DOHH2 (cell line): Measurements from ENCODE around the gene ZNF22.

Experiments used
- H3F3A ChIP-seq: fragments of 200-600 bp; sonication (generic), shearing (Covaris generic); 2 replicates; pipeline ENCODE4 v1.6.0; 2016; ENCODE audit warnings: antibody characterized with exemption, mild to moderate bottlenecking; ENCODE audit not compliant: control insufficient read depth, insufficient read depth
- H3K27ac ChIP-seq: fragments of 200-600 bp; sonication (generic); 2 replicates; pipeline ENCODE4 v1.5.1; 2014; ENCODE audit warnings: low read depth, mild to moderate bottlenecking, low read length, moderate library complexity
- H3K27me3 ChIP-seq: fragments of 200-600 bp; sonication (generic); 2 replicates; pipeline ENCODE4 v1.6.1; 2014; ENCODE audit warnings: mild to moderate bottlenecking, low read length, mixed read lengths; ENCODE audit not compliant: control insufficient read depth
- H3K36me3 ChIP-seq: fragments of 200-600 bp; sonication (generic); 2 replicates; pipeline ENCODE4 v1.6.1; 2014; ENCODE audit warnings: mild to moderate bottlenecking, low read length, moderate library complexity, mixed read lengths; ENCODE audit not compliant: control insufficient read depth
- H3K4me1 ChIP-seq: fragments of 200-600 bp; sonication (generic); 2 replicates; pipeline ENCODE4 v1.6.1; 2014; ENCODE audit warnings: mild to moderate bottlenecking, low read length, mixed read lengths; ENCODE audit not compliant: control insufficient read depth
- H3K4me2 ChIP-seq: fragments of 200-600 bp; sonication (generic); 2 replicates; pipeline ENCODE4 v1.6.0; 2014; ENCODE audit warnings: mild to moderate bottlenecking, low read length, moderate library complexity
- H3K4me3 ChIP-seq: fragments of 200-600 bp; sonication (generic); 2 replicates; pipeline ENCODE4 v1.5.1; 2014; ENCODE audit warnings: mild to moderate bottlenecking, low read length, mixed read lengths
- H3K79me2 ChIP-seq: fragments of 200-600 bp; sonication (generic); 2 replicates; pipeline ENCODE4 v1.6.1; 2014; ENCODE audit warnings: mild to moderate bottlenecking, low read length, mixed read lengths; ENCODE audit not compliant: control insufficient read depth
- H3K9me2 ChIP-seq: fragments of 200-600 bp; sonication (generic); replicated peaks from 2 replicates; pipeline ENCODE4 v1.6.1; 2014; ENCODE audit warnings: mild to moderate bottlenecking, low read length, mixed read lengths; ENCODE audit not compliant: control insufficient read depth
- H3K9me3 ChIP-seq: fragments of 200-600 bp; sonication (generic); 2 replicates; pipeline ENCODE4 v1.6.1; 2014; ENCODE audit warnings: antibody characterized with exemption, low read length, mixed read lengths; ENCODE audit not compliant: control insufficient read depth, insufficient read depth
- H4K20me1 ChIP-seq: fragments of 200-600 bp; sonication (generic); 2 replicates; pipeline ENCODE4 v1.6.0; 2014; ENCODE audit warnings: low read depth, mild to moderate bottlenecking, antibody characterized with exemption, low read length, moderate library complexity; ENCODE audit not compliant: control insufficient read depth, insufficient read depth
- EZH2phosphoT487 ChIP-seq: fragments of 200-600 bp; sonication (generic); IDR thresholded peaks from 2 replicates; pipeline ENCODE4 v1.6.1; 2017; ENCODE audit warnings: borderline replicate concordance, mild to moderate bottlenecking, antibody characterized with exemption, low read length, moderate library complexity, mixed read lengths
- TF ChIP-seq, protein P1 (sequence below): fragments of 200-600 bp; sonication (generic); IDR thresholded peaks from one replicate; pipeline ENCODE4 v1.5.1; 2014; ENCODE audit warnings: antibody characterized with exemption, mild to moderate bottlenecking, low read depth, low read length; ENCODE audit not compliant: poor library complexity, severe bottlenecking

Gene ZNF22

DNA sequence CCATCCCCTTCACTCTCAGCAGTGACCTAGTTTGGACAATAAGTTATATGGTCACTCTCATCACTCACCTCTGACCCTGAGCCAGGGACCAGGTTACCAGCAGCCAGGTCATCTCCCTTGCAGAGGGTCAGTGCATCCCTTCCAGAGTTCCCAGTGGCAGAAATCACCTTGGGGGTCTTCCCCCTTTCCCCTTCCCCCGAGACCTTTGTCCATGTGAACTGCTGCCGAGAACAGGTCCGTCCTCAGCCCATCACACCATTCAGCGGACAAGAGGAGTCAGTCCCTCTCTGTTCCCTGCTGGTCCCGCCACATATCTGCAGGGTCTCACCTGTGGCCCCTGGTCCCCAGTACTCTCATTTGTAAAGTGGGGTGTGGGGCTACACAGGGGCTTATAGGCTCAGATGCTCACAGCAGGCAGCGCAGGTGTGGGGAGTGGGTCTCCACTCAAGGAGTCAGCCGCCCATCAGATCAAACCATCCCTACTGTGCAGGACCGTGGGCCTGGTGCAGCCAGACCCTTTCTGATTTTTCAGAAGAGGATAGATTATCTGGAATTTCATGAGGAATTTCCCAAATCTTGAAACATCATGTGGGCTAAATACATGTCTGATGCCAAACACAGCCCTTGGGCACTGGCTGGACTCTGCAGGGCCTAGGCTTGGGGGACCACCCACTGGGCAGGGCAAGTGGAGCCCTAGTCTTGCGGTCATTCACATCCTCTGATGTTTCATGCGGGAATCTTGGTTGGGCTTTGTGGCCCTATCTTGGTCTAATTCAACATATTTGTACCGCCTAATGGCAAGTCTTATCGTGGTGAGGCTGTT is 28.6 kb upstream of the ZNF22 start:
- no peaks in the 10 kb centered on the region for H3K36me3 ChIP-seq
- no peak overlapping the region for H3K4me2 ChIP-seq
- H3K79me2 ChIP-seq: no peaks in the 10 kb centered on the region
- peaks cover 42% of the 10 kb centered on the region for H3K4me1 ChIP-seq
- H3K9me2 ChIP-seq: no peaks in the 10 kb centered on the region
- no peaks in the 10 kb centered on the region for H3K9me3 ChIP-seq
- no peak overlapping the region for H3K27ac ChIP-seq
- peaks cover 8% of the 10 kb centered on the region for H3K27me3 ChIP-seq
- TF ChIP-seq, protein P1, sequence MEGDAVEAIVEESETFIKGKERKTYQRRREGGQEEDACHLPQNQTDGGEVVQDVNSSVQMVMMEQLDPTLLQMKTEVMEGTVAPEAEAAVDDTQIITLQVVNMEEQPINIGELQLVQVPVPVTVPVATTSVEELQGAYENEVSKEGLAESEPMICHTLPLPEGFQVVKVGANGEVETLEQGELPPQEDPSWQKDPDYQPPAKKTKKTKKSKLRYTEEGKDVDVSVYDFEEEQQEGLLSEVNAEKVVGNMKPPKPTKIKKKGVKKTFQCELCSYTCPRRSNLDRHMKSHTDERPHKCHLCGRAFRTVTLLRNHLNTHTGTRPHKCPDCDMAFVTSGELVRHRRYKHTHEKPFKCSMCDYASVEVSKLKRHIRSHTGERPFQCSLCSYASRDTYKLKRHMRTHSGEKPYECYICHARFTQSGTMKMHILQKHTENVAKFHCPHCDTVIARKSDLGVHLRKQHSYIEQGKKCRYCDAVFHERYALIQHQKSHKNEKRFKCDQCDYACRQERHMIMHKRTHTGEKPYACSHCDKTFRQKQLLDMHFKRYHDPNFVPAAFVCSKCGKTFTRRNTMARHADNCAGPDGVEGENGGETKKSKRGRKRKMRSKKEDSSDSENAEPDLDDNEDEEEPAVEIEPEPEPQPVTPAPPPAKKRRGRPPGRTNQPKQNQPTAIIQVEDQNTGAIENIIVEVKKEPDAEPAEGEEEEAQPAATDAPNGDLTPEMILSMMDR: no peak
- no peak for TF ChIP-seq EZH2phosphoT487
- H4K20me1 ChIP-seq: no peaks in the 10 kb centered on the region
- no peaks in the 10 kb centered on the region for H3F3A ChIP-seq
- no peak overlapping the region for H3K4me3 ChIP-seq

DNA sequence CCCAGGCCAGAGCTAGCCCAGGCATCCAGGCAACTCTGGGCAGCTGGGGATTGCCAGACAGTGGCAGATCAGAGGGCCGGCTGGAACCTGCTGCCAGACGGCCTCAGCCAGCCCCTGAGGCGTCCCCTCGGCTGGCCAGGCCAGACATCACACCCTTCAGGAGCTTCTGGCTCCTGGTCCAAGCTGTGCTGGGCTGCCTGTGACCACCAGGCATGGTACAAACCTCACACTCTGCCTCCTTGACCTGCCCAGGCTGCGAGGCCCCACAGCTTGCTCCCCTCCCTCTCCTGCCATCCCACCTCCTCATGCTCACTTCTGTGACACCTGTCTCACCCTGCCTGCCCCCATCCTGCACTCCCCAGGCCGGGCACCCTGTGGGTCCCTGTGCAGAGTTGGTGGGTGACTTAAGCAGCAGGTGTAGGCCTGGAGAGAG is 27.8 kb upstream of the ZNF22 start:
- H3K36me3 ChIP-seq: no peaks in the 10 kb centered on the region
- TF ChIP-seq, protein P1: no peak
- no peak for TF ChIP-seq EZH2phosphoT487
- no peak overlapping the region for H3K27ac ChIP-seq
- H3K4me2 ChIP-seq: no peak overlapping the region
- H3K79me2 ChIP-seq: no peaks in the 10 kb centered on the region
- H3K9me2 ChIP-seq: no peaks in the 10 kb centered on the region
- H3F3A ChIP-seq: no peaks in the 10 kb centered on the region
- H4K20me1 ChIP-seq: no peaks in the 10 kb centered on the region
- peaks cover 34% of the 10 kb centered on the region for H3K4me1 ChIP-seq
- H3K4me3 ChIP-seq: no peak overlapping the region
- no peaks in the 10 kb centered on the region for H3K9me3 ChIP-seq
- H3K27me3 ChIP-seq: peaks cover 8% of the 10 kb centered on the region

DNA sequence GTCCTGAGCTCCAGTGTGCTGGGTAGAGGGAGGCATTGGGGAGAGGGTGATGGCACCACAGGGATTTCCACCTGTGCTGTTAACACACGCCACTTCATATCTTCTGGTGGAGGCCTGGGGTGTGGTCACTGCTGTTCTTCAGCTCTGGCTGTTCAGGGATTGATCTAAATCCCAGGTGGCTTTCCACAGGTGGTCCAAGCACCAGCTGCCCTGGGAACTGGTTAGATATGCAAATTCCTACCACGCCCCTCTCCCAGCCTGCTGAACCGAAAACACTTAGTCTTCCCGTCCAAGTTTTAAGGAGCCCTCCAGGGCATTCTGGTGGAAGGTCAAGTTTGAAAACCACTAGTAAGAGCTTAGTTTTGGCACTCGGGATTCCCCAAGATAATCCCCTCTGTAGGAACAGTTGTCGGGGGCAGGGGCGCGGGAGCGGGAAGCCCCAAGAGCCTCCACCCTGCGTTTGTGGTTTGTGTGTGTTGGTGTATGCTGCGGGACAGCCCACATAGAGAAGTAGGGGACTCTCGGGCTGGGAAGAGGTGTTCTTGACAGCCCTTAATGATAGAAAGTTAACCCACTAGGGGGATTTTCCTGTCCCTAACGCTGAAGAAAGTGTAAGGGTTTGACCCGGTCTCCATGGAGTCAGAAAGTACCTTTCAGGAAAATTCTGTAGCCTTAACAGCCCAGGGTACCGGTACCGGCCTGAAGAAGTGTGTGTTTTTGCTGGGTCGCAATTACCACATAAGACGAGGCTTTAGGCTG is 27.2 kb upstream of the ZNF22 start:
- H3K27me3 ChIP-seq: peaks cover 8% of the 10 kb centered on the region
- H3K4me3 ChIP-seq: no peak overlapping the region; the same call in 1 of the 2 replicates
- H4K20me1 ChIP-seq: no peaks in the 10 kb centered on the region
- H3F3A ChIP-seq: no peaks in the 10 kb centered on the region
- H3K9me3 ChIP-seq: no peaks in the 10 kb centered on the region
- H3K4me2 ChIP-seq: peak overlapping the region; percentile 88
- H3K79me2 ChIP-seq: no peaks in the 10 kb centered on the region
- no peaks in the 10 kb centered on the region for H3K9me2 ChIP-seq
- no peaks in the 10 kb centered on the region for H3K36me3 ChIP-seq
- H3K27ac ChIP-seq: no peak overlapping the region
- no peak for TF ChIP-seq EZH2phosphoT487
- TF ChIP-seq, protein P1: no peak
- H3K4me1 ChIP-seq: peaks cover 33% of the 10 kb centered on the region
